ENCODE measurements around the gene SRPK2. TPM values are rescaled to one million over a fixed set of nuclear protein-coding genes. Genes with fewer than 3 reads are reported as not detected.
"Not testable (repeated sequence)": the region's sequence is repeated elsewhere in the genome, so short reads cannot be mapped to it uniquely, and the experiment has no call there.

SRPK2 gene
- total and polyA plus RNA-seq, 9 donors = 28.4 to 45.1 (median 34.8) TPM

DNA sequence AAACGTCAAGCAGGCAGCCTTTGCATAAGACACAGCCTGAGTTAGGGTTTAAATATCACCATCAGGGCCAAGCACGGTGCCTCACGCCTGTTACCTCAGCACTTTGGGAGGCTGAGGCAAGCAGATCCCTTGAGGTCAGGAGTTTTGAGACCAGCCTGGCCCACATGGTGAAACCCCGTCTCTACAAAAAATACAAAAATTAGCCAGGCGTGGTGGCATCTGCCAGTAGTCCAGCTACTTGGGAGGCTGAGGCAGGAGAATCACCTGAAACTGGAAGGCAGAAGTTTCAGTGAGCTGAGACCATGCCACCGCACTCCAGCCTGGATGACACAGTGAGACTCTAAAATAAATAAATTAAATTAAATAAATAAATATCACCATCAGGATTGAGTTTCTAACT lies 33.0 kb downstream of the SRPK2 start:
- 92% methylated on average over 2 of the region's 6 CpGs for WGBS (ENCODE audit: insufficient coverage)
- Histone ChIP-seq H3K4me1 (ENCODE audit: control insufficient read depth, insufficient read depth, low read length) (peaks cover 39% of the 10 kb centered on the region), H3K27ac (ENCODE audit: low read length) (no peak overlapping the region), H3K36me3 (ENCODE audit: control insufficient read depth, insufficient read depth, low read length) (no peaks in the 10 kb centered on the region), H3K4me3 (ENCODE audit: low read length) (no peak overlapping the region), H3K27me3 (ENCODE audit: control insufficient read depth, insufficient read depth, low read length) (no peaks in the 10 kb centered on the region), H3K9me3 (replicated peaks; ENCODE audit: control insufficient read depth, low read depth, low read length) (no peaks in the 10 kb centered on the region)
- no peak for DNase-seq

DNA sequence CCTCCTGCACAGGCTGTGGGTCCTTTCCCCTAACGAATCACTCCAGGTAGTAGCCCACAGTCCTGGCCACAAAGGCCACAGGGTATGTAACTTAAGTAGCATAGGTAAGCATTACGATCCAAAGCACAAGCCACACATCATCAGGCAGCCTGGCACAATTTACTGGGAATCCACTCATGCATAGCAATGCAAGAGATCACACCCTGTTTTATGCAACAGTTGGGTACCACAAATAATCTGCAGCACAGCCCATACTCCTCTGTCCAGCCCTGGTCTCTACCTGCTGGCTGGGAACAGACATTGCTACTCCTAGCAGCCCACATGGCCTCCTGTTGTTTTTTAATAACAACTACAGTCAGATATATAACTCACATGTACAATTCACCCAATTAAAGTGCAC lies 34.3 kb downstream of the SRPK2 start:
- 80% methylated on average over 1 of the region's 2 CpGs for WGBS (ENCODE audit: insufficient coverage)
- no peak for DNase-seq
- H3K4me1 ChIP-seq (ENCODE audit: control insufficient read depth, insufficient read depth, low read length) = peaks cover 42% of the 10 kb centered on the region
- H3K27ac ChIP-seq (ENCODE audit: low read length) = peak overlapping the region; percentile 82
- H3K36me3 ChIP-seq (ENCODE audit: control insufficient read depth, insufficient read depth, low read length) = no peaks in the 10 kb centered on the region
- H3K9me3 ChIP-seq (replicated peaks; ENCODE audit: control insufficient read depth, low read depth, low read length) = no peaks in the 10 kb centered on the region
- no peak overlapping the region for H3K4me3 ChIP-seq (ENCODE audit: low read length)
- H3K27me3 ChIP-seq (ENCODE audit: control insufficient read depth, insufficient read depth, low read length) = no peaks in the 10 kb centered on the region

GRCh38 chr7:105353752-105354328 lies 34.9 kb downstream of the SRPK2 start:
- no peaks in the 10 kb centered on the region for H3K9me3 ChIP-seq (replicated peaks; ENCODE audit: control insufficient read depth, low read depth, low read length)
- peak overlapping the region; percentile 82 for H3K27ac ChIP-seq (ENCODE audit: low read length)
- H3K4me3 ChIP-seq (ENCODE audit: low read length) = no peak overlapping the region
- DNase-seq = peak; percentile 80
- H3K4me1 ChIP-seq (ENCODE audit: control insufficient read depth, insufficient read depth, low read length) = peaks cover 42% of the 10 kb centered on the region
- H3K27me3 ChIP-seq (ENCODE audit: control insufficient read depth, insufficient read depth, low read length) = no peaks in the 10 kb centered on the region
- H3K36me3 ChIP-seq (ENCODE audit: control insufficient read depth, insufficient read depth, low read length) = no peaks in the 10 kb centered on the region
- 45% methylated on average over 4 of the region's 5 CpGs for WGBS (ENCODE audit: insufficient coverage)

DNA sequence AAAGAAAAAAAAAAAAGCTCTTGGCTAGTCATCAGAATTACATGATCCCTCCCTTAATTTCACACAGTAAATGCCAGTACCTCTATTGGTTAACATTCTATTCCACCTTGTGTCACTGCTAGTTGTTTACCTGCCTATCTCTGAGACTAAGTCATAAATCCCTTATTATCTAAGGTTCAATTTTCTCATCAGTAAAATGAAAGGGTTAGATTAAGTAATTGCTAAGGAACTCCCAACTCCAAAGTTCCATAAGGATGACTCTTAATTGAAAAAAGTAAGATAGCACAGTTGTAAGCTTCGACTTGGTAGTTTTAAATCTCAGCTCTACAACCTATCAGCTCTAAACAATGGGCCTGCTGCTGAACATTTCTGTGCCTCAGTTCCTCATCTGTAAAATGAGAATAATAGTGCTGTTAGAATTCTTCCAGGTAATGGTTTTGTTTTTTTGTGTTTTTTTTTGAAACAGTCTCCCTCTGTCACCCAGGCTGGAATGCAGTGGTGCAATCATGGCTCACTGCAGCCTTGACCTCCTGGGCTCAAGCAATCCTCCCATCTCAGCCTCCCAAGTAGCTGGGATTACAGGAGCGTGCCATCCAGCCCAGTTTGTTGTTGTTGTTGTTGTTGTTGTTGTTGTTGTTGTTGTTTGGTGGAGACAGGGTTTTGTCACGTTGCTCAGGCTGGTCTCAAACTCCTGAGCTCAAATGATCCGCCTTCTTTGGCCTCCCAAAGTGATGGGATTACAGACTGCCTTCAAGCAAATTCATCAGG lies 35.6 kb downstream of the SRPK2 start:
- Histone ChIP-seq H3K9me3 (replicated peaks; ENCODE audit: control insufficient read depth, low read depth, low read length) (no peaks in the 10 kb centered on the region), H3K27ac (ENCODE audit: low read length) (peak overlapping the region; percentile 82), H3K4me3 (ENCODE audit: low read length) (no peak overlapping the region), H3K36me3 (ENCODE audit: control insufficient read depth, insufficient read depth, low read length) (no peaks in the 10 kb centered on the region), H3K27me3 (ENCODE audit: control insufficient read depth, insufficient read depth, low read length) (no peaks in the 10 kb centered on the region), H3K4me1 (ENCODE audit: control insufficient read depth, insufficient read depth, low read length) (peaks cover 42% of the 10 kb centered on the region)
- no peak for DNase-seq
- WGBS (ENCODE audit: insufficient coverage) = 100% methylated on average over 1 of the region's 4 CpGs

- H3K27me3 ChIP-seq (ENCODE audit: control insufficient read depth, insufficient read depth, low read length) = no peaks in the 10 kb centered on the region
- H3K36me3 ChIP-seq (ENCODE audit: control insufficient read depth, insufficient read depth, low read length) = no peaks in the 10 kb centered on the region
- H3K4me3 ChIP-seq (ENCODE audit: low read length) = no peak overlapping the region
- H3K4me1 ChIP-seq (ENCODE audit: control insufficient read depth, insufficient read depth, low read length) = peaks cover 42% of the 10 kb centered on the region
- peak; percentile 96 for DNase-seq
- H3K9me3 ChIP-seq (replicated peaks; ENCODE audit: control insufficient read depth, low read depth, low read length) = no peaks in the 10 kb centered on the region
- peak overlapping the region; percentile 81 for H3K27ac ChIP-seq (ENCODE audit: low read length)
- WGBS (ENCODE audit: insufficient coverage) = 0% methylated on average over 1 of the region's 3 CpGs
Measured at GRCh38 chr7:105352018-105352612, 36.6 kb downstream of the SRPK2 start.

DNA sequence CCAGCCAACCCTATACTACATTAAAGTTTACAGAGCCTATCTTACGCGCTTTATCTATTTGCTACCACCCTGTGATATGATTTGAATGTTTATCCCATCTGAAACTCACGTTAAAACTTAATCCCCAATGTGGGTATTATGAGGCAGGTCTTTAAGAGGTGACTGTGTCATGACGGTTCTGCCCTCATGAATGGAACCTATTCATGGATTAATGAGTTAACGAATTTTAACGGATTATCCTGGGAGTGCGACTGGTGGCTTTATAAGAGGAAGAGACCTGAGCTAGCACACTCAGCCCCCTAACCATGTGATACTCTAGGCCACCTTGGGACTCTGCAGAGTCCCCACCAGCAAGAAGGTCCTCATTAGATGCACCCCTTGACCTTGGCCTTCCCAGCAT lies 37.8 kb downstream of the SRPK2 start:
- H3K4me3 ChIP-seq (ENCODE audit: low read length) = no peak overlapping the region
- H3K27me3 ChIP-seq (ENCODE audit: control insufficient read depth, insufficient read depth, low read length) = no peaks in the 10 kb centered on the region
- H3K4me1 ChIP-seq (ENCODE audit: control insufficient read depth, insufficient read depth, low read length) = peaks cover 40% of the 10 kb centered on the region
- H3K9me3 ChIP-seq (replicated peaks; ENCODE audit: control insufficient read depth, low read depth, low read length) = no peaks in the 10 kb centered on the region
- WGBS (ENCODE audit: insufficient coverage) = 86% methylated on average over 3 of the region's 7 CpGs
- no peak for DNase-seq
- peak overlapping the region; percentile 81 for H3K27ac ChIP-seq (ENCODE audit: low read length)
- no peaks in the 10 kb centered on the region for H3K36me3 ChIP-seq (ENCODE audit: control insufficient read depth, insufficient read depth, low read length)

DNA sequence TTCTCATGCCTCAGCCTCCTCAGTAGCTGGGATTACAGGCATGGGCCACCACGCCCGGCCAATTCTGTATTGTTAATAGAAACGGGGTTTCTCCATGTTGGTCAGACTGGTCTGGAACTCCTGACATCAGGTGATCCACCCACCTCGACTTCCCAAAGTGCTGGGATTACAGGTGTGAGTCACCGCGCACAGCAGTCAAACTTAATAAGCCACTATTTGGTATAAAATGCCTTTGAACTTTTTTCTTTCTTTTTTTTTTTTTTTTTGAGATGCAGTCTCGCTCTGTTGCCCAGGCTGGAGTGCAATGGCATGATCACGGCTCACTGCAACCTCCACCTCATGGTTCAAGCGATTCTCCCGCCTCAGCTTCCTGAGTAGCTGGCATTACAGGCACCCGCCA lies 40.5 kb downstream of the SRPK2 start:
- not testable (repeated sequence) for H3K27me3 ChIP-seq (ENCODE audit: control insufficient read depth, insufficient read depth, low read length); H3K27ac ChIP-seq (ENCODE audit: low read length); H3K9me3 ChIP-seq (replicated peaks; ENCODE audit: control insufficient read depth, low read depth, low read length); H3K36me3 ChIP-seq (ENCODE audit: control insufficient read depth, insufficient read depth, low read length); DNase-seq; H3K4me3 ChIP-seq (ENCODE audit: low read length)
- 100% methylated on average over 1 of the region's 11 CpGs for whole genome bisulfite sequencing (ENCODE audit: insufficient coverage)
- peaks cover 24% of the 10 kb centered on the region for H3K4me1 ChIP-seq (ENCODE audit: control insufficient read depth, insufficient read depth, low read length)

DNA sequence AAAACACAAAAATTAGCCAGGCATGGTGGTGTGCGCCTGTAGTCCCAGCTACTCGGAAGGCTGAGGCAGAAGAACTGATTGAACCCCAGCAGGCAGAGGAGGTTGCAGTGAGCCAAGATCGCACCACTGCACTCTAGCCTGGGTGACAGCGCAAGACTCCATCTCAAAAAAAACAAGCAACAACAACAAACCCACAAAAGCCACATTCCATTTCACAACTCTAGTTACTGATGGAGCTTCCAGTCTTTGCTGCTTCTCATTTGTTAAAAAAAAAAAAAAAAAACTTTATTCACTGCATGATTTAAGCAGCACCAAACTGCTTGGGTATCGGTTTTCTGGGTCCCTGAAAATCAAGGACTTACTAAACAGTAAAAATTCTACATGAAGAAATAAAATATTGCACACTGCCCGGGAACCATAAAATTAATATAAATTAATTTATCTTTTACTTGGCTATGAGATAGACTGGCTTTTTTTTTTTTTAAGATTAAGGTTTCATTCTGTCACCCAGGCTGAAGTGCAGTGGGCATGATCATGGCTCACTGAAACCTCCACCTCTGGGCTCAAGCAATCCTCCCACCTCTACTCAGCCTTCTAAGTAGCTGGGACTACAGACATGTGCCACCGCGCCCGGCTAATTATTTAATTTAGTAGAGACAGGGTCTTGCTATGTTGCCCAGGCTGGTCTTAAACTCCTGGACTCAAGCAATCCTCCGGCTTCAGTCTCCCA lies 42.0 kb downstream of the SRPK2 start:
- 91% methylated on average over 3 of the region's 10 CpGs for WGBS (ENCODE audit: insufficient coverage)
- no peaks in the 10 kb centered on the region for H3K27me3 ChIP-seq (ENCODE audit: control insufficient read depth, insufficient read depth, low read length)
- no peak for DNase-seq
- no peak overlapping the region for H3K4me3 ChIP-seq (ENCODE audit: low read length)
- H3K27ac ChIP-seq (ENCODE audit: low read length) = no peak overlapping the region
- no peaks in the 10 kb centered on the region for H3K36me3 ChIP-seq (ENCODE audit: control insufficient read depth, insufficient read depth, low read length)
- H3K9me3 ChIP-seq (replicated peaks; ENCODE audit: control insufficient read depth, low read depth, low read length) = no peaks in the 10 kb centered on the region
- H3K4me1 ChIP-seq (ENCODE audit: control insufficient read depth, insufficient read depth, low read length) = peaks cover 12% of the 10 kb centered on the region

DNA sequence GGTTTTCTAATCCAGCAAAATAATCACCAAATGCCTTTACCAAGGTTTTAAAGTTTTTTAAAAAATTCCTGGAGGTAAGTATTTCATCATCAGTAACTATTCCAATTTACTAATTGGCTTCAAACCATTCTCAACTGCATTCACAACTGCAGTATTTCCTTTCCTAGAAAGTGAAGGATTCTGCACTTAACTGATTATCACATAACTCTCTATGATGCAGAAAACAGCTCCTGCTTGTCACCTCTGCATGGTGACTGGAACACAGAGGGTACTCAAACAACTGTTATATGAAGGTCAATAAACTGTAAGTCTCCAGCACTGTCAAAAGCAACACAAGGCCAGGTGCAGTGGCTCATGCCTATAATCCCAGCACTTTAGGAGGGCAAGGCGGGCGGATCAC lies 42.6 kb downstream of the SRPK2 start:
- H3K27me3 ChIP-seq (ENCODE audit: control insufficient read depth, insufficient read depth, low read length) = no peaks in the 10 kb centered on the region
- DNase-seq = no peak
- no peak overlapping the region for H3K27ac ChIP-seq (ENCODE audit: low read length)
- H3K9me3 ChIP-seq (replicated peaks; ENCODE audit: control insufficient read depth, low read depth, low read length) = no peaks in the 10 kb centered on the region
- H3K4me3 ChIP-seq (ENCODE audit: low read length) = no peak overlapping the region
- peaks cover 7% of the 10 kb centered on the region for H3K4me1 ChIP-seq (ENCODE audit: control insufficient read depth, insufficient read depth, low read length)
- WGBS (ENCODE audit: insufficient coverage) = no CpG with 5 or more reads among the region's 2 CpGs
- no peaks in the 10 kb centered on the region for H3K36me3 ChIP-seq (ENCODE audit: control insufficient read depth, insufficient read depth, low read length)

- Histone ChIP-seq H3K27ac (ENCODE audit: low read length) (no peak overlapping the region), H3K4me3 (ENCODE audit: low read length) (no peak overlapping the region), H3K4me1 (ENCODE audit: control insufficient read depth, insufficient read depth, low read length) (peaks cover 3% of the 10 kb centered on the region), H3K27me3 (ENCODE audit: control insufficient read depth, insufficient read depth, low read length) (no peaks in the 10 kb centered on the region), H3K36me3 (ENCODE audit: control insufficient read depth, insufficient read depth, low read length) (no peaks in the 10 kb centered on the region), H3K9me3 (replicated peaks; ENCODE audit: control insufficient read depth, low read depth, low read length) (no peaks in the 10 kb centered on the region)
- DNase-seq = no peak
- no CpG with 5 or more reads among the region's 3 CpGs for WGBS (ENCODE audit: insufficient coverage)
Measured at GRCh38 chr7:105345725-105346124, 43.0 kb downstream of the SRPK2 start.

All from muscle of leg (tissue), 11 donors.